GM21717 (cell line): ENCODE measurements around the gene ATG14.
A peak's percentile ranks its signal among the peaks of the same experiment; 100 is the strongest.
"Not testable (repeated sequence)": the region's sequence is repeated elsewhere in the genome, so short reads cannot be mapped to it uniquely, and the experiment has no call there.

ENCODE experiments used
- ATAC-seq: cut with Tn5 transposase; IDR thresholded peaks from one replicate; pipeline ENCODE4 v1.9.1; 2021; ENCODE audit warnings: mild to moderate bottlenecking, moderate library complexity; ENCODE audit not compliant: unreplicated experiment

ATG14 gene

DNA sequence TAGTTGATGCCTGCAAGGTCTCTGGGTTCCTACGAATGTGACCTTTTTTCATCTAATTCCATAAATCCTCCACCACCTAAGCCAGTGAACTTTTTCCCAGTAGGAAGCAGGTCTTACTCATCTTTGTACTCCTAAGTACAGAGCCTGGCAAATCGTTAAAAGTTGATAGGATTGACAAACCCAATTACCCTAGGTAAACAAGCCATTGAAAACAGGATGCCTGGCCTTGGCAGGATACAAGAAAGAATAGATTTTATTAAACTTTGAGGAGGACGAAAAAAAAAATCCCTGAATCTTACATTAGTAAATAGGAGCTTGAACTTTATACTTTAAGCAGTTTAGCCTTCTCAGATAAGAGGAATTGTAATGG, 23.2 kb upstream of the ATG14 start:
- no peak for ATAC-seq

DNA sequence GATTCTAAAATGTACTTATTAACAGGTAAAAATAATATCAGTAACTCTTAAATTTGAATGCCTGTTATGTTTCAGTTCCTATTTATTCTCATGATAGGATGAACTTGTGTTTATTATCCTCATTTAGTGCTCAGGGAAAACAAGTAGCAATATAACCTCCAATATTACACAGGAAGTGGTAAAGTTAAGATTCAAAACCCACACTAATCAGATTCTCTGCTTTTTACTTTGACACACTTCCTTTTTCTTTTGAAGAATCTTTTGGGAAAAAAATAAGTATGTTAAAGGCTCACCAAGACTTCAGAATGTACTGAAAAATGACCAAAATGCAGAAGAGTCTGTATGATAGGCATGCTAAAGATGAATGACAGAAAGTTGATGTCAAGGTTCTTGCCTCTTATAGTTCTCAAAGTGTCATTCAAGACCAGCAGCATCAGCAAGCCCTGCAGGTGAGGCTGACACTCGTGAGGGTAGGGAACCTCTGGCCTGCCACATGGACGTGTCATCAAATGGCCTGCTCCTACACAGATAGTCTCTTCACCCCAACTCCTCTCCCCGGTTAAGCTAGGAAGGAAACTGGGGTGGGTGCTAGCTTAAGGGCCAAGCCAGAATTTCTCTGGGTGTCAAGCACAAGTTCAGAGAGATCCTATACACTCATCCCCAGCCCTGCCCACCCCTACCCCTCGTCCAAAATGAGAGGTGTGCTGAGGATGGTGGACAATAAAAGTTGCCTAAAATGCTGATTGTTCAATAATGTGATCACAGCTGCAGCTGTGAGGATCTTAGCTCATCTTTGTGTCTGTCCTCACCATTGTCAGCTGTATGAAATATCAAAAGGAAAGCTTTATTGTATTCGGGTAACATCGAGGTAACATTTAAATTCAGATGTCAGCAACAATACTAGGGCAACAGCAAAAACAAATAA, 22.5 kb upstream of the ATG14 start:
- no peak for ATAC-seq

DNA sequence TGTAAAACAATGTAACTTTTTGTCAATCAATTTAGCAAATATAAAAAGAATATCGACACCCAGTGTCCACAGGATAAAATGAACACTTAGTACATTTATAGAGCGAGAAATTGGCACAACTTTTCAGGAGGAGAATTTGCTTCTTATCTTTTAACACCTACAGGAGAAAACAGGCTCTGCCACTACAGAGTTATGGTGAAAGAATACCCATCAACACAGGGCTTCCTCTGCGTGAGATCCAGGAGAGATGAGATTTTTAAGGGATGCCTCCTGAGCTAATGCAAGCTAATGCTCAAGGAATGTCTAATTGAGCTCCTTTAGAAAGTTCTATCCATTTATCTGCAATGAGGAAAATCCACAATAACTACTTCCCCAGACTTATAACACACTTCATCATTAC, 21.0 kb upstream of the ATG14 start:
- ATAC-seq, result no peak

DNA sequence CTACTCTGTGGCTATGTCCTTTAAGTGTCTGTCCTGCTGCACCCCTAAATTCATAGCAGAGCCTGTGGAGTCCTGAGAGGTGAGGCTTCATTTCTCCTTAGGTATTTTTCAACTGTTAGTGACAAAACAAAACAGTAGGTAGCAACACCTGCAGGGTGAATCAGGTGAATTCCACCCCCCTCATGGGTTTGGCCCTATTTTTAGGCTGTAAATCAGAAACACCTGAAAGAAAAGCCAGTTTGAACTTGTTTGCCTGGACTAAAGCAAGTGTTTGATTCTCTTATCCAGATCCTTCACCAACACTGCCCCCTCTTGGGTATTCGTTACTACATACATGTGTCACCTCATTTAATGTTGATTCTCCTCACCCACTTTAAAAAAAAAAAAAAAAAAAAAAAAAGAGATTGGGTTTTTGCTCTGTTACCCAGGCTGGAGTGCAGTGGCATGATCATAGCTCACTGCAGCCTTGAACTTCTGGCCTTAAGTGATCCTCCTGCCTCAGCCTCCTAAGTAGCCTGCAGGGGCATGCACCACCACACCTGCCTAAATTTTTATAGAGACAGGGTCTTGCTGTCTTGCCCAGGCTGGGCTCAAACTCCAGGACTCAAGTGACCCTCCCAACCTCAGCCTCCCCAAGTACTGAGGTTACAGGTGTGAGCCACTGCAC, 18.5 kb upstream of the ATG14 start:
- peak; percentile 61 for ATAC-seq

DNA sequence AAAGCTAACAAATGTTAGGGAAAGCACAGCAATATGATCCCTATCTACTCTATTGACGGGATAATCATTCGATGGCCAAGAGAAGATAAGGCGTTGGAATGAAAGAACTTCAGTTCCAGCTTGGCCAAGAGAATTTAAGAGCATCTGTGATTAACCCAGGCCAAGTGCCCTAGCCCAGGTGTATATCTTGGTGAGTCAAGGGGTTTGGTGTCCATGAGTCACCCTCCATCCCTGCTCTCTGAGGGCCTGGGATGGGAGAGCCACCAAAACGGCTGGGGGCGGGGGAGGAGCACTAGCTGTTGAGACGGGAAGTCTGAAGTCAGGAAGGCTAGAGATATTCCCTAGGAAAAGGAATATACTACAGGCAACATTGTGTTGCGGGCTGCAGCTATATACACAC, 15.8 kb upstream of the ATG14 start:
- ATAC-seq, result no peak

DNA sequence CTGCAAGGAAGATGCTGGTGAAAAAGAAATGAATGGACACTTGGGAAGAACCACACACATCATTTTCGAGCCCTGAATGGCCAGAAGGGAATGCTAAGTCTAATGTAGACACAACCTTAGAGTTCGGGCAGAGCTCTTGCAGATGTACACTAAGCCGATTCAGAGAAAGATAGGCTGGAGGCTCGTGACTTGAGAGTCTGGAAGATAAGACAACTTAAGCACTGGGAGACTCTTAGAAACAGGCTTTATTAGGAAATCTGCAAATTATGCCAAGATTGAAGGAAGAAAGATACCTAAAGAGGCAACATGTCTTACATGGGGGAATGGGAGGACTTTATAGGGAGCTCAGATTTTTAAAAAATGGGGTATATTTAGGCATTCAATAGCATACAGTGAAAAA, 15.3 kb upstream of the ATG14 start:
- ATAC-seq, result no peak

DNA sequence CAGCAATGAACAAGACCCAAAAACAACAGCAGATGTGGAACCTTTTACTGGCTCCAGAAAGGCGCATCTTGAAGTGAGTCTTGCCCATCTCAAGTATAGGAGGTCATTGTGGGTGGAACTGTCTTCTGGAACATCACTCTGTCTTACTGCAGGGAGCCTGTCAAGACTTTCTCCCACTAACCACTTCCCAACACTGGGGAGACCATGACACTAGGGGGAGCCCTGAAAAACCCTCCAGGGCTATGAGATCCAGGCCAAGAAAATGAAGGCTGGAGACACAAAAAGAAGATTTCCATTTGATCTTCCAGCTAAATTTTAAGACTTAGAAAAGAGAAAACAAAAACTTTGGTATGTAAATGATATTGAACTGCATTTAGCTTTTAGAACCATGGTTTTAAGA, 13.5 kb upstream of the ATG14 start:
- ATAC-seq, result no peak

DNA sequence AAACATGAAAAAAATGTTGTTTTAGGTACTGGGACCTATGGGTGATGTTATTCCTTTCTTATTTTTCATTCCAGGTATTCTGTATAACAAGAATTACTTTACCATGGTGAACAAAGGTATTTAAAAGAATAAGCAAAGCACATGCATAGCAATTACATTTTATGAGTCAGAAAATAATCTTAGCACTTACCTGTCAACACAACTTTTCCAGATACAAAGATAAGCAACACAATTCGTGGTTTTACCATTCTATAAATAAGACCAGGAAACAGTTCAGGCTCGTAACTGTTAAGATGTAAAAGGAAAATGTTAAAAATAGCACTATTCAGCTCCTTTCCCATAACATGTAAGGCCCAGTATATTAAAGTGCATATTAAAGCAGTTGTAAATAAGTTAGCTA, 12.3 kb upstream of the ATG14 start:
- no peak for ATAC-seq

DNA sequence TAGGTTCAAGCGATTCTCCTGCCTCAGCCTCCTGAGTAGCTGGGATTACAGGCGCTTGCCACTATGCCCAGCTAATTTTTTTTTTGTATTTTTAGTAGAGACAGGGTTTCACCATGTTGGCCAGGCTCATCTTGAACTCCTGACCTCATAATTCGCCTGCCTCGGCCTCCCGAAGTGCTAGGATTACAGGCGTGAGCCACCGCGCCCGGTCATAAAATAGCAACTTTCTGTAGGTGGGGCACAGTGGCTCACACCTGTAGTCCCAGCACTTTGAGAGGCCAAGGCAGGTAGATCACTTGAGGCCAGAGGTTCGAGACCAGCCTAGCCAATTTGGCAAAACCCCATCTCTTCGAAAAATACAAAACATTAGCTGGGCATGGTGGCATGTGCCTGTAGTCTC, 10.7 kb upstream of the ATG14 start:
- not testable (repeated sequence) for ATAC-seq

DNA sequence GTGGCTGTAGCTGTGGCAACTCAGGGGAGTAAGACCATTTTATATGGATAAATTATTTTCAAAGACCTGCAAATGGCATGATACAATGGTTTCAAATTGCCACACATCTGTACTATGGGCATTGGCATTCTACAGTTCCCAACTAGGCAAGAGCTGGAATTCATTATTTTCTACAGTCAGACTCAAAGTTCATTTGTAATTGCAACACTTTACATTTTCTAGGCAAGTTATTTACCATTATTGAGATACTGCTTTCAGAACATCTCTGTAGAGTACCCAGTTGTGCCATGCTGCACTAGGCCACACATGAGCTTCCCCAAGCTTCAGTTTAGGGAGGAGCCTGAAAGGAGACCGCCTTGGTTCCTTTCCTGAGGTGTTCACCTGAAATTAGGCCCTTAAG, 8.0 kb upstream of the ATG14 start:
- ATAC-seq, result no peak

DNA sequence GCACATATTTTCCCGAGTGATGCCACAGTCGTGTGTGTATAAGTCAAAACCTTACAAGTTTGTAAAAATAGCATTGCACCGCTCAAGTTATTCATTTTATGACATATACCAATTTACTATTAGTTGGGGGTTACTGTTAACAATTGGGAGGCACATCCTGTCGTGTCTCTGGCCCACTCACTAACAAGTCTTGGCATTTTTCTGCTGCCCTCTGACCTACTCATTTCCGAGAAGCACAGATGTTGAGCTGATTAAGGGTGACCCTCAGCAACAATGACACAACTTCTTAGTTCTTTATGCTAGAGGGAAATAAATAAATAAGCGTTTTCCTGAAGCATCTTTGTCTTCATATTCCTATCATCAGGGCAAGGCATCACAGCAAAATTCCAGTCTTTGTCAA, 6.8 kb upstream of the ATG14 start:
- ATAC-seq, result no peak

DNA sequence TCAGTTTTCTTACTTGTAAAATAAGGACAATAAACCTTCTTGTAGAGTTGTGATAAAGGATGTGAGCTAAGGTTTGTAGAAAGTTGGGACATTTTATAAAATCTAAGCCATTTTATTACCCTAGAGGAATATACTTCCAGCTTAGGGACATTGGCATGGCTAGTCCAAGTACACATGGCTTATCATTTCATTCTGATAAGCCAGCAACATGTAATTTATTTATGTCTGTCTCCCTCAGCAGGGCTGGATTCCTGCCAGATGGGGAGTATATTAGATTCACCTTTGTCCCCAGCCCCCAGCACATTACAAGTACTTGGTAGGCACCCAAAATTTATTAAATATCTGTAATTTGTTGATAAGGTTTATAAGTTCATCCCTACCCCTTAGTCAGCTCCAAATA, 6.3 kb upstream of the ATG14 start:
- ATAC-seq, result no peak

DNA sequence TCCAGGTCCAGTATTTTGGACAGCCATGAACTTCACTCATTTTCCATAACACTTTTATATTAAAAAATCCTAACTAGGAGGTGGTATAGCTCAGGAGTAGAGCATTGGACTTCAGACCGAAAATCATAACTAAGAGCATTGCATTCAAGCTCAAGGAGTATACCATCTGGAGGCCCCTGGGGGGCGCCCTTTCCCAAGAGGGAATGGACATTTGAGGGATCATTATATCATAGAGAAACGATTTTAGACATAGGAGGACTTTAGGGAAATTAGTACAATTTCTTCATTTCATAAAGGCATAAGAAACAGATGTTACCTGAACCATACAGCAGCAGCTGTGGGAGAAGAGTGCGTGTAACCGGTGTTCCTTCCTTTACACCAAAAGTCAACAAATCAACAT, 5.2 kb upstream of the ATG14 start:
- no peak for ATAC-seq

DNA sequence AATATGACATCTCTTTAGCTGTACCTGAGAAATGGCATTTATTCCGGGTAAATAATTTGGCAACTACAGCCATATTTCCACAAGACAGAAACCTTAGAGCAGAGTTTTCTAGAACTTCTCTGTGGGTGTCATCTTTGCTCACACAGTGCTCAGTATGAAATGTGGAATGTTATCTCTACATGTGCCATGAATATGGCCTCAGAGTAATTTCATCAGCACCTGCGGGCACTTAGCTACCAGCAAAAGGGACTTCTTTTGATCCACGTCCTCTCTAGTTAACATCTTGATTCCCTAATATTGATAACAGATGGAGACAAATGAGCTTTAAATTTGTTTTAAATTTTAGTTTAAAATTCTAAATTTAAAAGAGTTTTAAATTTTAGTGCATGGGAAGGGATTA, 2.9 kb upstream of the ATG14 start:
- ATAC-seq, result no peak

DNA sequence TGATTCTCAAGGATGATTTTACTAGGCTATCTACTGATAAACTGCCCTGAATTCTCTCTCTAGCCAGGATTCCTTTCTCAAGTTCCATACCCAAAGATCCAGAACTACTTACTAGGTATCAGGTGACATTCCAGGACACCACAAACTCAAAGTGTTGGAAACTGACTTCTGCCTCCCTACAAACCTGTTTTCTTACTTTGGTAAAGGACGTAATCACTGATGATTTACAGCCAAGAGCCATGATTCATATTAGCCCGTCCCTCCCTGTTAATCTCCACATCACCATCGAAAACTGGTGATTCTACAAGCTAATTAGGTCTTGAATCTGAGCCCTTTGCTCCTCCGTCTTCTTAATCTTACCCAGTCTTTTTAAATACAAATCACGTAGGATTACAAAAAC, 1.0 kb upstream of the ATG14 start:
- ATAC-seq, result no peak

DNA sequence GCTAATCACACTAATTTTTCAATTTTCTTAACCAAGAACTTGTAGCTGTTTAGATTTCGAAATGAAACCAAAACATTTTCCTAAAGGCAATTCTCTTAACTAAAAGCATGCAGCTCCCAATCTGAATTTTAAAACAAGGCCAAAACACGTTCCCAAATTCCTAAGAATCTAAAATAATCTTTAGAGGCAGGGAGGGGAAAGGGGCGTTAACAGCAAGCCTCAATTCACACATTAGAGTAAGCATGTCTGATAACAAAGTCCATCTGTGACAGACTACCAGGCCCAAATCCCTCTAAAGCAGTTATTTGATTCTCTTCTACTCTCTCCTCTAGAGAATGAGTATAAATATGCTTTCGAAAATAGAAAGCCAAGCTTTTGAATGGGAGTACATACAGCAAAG, 754 bp downstream of the ATG14 start:
- ATAC-seq, result no peak

DNA sequence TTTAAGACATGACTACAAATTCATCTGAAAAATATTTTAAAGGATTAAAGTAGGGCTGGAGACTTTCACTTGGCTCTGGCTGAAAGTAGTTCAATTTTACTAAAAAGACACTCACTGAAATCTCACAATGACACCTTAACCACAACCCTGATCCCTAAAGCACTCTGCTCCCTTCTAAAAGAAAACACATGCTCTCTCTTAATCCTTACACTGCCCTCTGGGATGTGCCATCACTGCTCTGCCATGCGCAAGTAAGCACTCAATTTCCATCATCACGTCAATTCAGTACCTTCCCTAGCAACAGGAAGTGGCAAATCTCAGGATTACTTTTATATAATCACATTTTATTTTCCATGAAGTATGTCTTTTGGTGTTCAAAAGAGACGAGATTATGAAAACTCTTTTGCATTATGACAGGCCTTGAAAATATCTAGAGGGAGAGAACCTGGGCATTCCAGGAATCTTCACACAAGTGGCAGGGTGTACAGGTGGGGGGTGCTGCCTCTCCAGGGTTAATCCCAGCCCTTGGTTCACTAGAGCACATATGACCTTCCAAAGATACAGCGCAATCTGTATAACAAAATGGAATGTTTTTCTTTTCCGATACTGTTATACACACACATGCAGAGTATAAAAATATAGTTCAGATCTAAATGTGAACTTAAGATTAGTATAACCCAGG, 7.3 kb downstream of the ATG14 start:
- ATAC-seq, result no peak

DNA sequence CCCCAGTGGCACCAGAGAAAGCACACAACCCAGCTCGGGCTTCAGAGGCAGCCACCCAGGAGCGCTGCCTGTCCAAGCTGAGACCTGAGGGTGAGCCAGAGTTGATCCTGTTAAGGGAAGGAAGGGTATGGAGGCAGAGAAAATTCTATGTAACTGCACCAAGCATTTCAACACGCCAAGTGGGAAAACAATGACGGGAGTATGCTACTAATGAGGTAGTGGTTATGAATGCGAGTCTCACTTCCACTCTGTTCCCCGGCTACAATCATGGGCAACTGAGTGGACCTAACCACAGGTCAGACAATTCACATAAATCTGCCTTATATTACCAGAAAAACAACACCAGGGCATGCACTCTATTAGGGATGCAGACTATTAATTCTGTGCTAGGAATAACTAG, 9.9 kb downstream of the ATG14 start:
- ATAC-seq, result no peak

DNA sequence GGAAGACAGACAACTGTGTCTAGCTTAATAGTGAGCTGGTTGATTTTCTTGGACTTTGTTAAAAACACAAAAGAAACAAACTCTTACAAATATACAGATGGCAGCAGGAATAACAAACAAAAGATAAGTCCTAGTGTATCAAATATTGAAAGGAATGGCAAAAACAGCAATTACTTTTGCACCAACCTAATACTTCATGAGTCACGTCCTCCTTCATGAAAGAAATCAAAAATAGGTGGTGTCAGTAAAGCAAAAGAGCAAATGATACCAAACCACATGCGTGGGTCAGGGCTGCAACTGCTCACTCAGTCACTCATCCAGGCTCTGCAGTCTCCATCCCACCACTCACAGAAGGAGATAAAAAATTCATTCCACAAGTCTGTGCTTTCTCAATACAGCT, 11.8 kb downstream of the ATG14 start:
- no peak for ATAC-seq

DNA sequence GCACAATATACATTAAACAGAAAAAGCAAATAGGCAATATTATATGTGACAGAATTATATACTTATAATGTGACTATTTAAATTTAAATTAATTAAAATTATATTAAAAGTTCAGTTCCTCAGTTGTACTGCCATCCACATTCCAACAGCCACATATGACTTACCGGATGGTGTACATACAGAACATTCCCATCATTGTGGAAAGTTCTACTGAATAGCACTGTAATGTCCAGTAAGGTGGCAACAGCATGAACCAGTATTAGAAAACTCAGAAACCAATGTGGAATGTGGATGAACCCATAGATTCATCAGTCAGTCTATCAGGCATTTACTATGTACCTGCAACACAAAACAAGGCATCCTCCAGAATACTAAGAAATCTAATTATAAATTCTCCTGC, 12.4 kb downstream of the ATG14 start:
- no peak for ATAC-seq

DNA sequence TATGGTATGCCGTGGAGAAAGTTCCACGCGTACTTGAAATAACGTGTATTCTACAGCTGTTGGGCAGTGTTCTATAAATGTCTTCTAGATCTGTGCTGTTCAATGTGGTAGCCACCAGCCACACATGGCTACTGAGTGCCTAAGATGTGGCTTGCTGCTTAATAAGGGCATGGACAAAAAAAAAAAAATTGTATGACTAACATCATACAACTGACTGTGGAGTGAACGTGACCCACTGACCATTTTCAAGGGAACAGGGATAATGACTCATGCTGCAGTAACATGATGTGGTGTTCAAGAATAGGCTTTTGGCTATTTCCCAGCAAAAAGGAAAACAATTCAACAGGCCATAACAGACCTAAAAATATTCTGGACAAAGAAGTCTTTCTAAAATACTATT, 13.0 kb downstream of the ATG14 start:
- ATAC-seq, result no peak

DNA sequence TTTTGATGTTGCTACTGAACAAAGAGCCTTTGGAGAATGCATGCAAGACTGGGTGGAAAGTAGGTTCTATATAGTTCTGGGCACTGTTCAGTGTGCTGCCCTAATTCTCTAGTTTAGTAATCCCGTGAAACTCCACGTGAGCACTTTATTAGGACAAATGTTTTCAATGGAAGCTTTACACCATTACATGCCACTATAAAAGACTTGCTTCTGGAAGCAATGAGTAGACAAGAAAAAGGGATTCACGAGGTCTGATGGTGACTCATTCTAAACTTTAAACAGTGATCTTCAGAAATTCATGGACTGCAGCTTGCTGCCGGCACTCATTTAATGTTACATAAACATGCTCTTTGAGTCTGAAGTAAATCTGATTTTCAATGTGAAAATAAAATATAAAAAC, 22.3 kb downstream of the ATG14 start:
- ATAC-seq, result no peak
